ENCODE results near the gene H3-3A.

DNA sequence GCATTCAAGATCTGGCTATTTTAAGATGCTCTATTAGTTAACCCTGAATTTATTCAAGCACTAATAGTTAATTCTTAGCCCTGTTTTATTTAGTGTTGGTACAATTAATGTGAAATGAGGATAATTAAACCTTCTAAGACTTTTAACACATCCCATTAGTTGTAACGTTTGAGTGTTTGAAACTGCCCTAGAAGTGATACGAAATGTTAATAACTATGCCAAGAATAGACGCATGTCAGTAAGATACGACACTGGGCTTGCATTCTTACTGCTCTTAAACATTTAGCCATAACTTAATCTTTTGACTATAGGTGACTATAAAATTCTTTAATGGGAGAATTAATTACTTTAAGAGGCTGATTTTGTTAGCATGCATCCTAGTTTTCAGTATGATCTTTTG, 9.8 kb downstream of the H3-3A start:
- TF ChIP-seq ZNF274 (IDR thresholded peaks at IDR 0.05; ENCODE audit: low read depth, low read length) (no peak), YY1 (IDR thresholded peaks at IDR 0.05; ENCODE audit: insufficient read depth, insufficient read length) (no peak)
